ENCODE measurements around the gene INTS1.

Gene INTS1

DNA sequence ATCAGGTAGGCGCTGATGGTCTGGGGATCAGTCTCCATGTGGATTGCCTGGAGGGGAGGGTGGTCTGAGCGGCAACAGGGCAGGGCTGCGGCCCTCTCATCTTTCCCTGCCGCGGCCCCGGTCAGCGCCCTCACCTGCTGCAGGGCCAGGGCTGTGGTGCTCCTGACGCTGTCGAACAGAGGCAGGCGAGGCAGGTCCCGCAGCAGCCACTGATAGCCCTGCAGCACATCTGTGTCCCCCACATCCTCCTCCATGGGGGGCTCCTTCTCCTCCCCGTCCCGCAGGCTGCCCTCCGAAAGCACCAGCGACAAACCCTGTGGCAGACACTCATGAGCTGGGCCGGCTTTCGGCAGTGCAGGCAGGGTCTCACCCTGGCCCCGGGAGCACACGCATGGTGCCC lies 19.0 kb downstream of the INTS1 start:
- no peak for DNase-seq (ENCODE audit: insufficient read length, low spot score)
- TF ChIP-seq POLR2AphosphoS5 (IDR thresholded peaks at IDR 0.05; ENCODE audit: low read depth, low read length), result no peak
- no peak for TF ChIP-seq PAX5 (IDR thresholded peaks at IDR 0.05; ENCODE audit: insufficient read depth, low read length, severe bottlenecking)
- no peak for TF ChIP-seq POLR2A (IDR thresholded peaks at IDR 0.05; ENCODE audit: low read depth, low read length)
- FAIRE-seq, result no peak

DNA sequence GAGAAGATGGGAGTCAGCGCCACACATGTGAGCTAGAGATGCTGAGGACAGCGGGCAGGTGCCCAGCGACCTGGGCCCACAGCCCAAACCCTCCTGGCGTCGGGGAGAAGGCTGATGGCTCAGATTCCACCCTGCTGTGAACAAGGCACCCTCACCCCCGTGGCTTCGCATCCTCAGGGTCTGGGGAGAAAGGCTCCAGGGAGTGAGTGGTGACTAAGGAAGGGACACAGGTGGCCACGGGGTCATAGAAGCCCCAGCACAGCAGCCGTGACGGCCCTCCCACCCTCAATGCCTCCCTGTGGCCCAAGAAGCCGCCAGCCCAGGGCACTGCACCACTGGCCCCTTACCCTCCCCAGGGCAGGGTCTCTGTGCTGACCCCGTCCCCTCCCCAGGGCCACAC lies 19.6 kb downstream of the INTS1 start:
- FAIRE-seq (no peak), DNase-seq (ENCODE audit: insufficient read length, low spot score) (no peak)
- TF ChIP-seq POLR2A (IDR thresholded peaks at IDR 0.05; ENCODE audit: low read depth, low read length), result no peak
- TF ChIP-seq PAX5 (IDR thresholded peaks at IDR 0.05; ENCODE audit: insufficient read depth, low read length, severe bottlenecking), result no peak
- no peak for TF ChIP-seq POLR2AphosphoS5 (IDR thresholded peaks at IDR 0.05; ENCODE audit: low read depth, low read length)

GRCh38 chr7:1483536-1484505 lies 20.4 kb downstream of the INTS1 start:
- no peak for FAIRE-seq
- TF ChIP-seq POU2F2 (IDR thresholded peaks at IDR 0.05; ENCODE audit: low read depth, low read length), result no peak
- DNase-seq (ENCODE audit: insufficient read length, low spot score), result no peak

DNA sequence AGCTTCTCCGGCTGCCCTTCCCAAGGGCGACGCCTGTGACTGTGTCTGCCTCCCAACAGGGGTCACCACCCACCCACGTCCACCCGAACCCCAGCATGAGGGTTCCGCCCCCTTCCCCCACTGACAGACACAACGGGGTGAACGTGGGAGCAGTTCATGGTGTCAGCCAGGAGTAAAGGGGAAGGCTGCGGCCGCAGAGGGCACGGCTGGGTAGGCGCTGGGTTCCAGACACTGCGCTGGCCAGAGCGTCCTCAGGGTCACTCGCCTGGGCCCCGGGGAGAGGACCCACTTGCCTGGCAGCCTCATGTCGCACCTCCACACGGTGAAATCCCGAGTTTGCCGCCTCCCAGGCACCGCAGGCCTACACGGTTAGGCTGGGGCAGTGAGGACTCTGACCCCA lies 21.1 kb downstream of the INTS1 start:
- DNase-seq (ENCODE audit: insufficient read length, low spot score), result no peak
- TF ChIP-seq POLR2A (IDR thresholded peaks at IDR 0.05; ENCODE audit: low read depth, low read length) (no peak), PAX5 (IDR thresholded peaks at IDR 0.05; ENCODE audit: insufficient read depth, low read length, severe bottlenecking) (no peak), POU2F2 (IDR thresholded peaks at IDR 0.05; ENCODE audit: low read depth, low read length) (no peak), TAF1 (IDR thresholded peaks at IDR 0.05; ENCODE audit: low read depth, low read length) (no peak), SPI1 (IDR thresholded peaks at IDR 0.05; ENCODE audit: low read depth, low read length) (no peak), POLR2AphosphoS5 (IDR thresholded peaks at IDR 0.05; ENCODE audit: low read depth, low read length) (no peak)
- no peak for FAIRE-seq

DNA sequence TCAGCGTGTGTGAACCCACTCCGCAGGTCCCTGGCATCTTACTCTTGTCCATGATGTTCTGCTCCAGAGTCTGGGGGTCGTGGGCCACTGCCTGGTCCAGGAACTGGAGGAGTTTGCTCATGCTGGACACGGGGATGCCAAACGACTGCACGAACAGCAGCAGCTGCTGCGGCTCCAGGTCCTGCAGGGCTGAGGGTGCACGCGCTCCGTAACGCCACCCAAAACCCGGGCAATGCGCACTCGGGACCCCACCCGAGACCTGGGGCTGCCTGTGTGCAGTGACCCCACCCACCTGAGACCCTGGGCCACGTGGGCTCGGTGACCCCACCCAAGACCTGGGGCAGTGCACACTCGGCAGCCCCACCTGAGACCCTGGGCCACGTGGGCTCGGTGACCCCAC lies 22.9 kb downstream of the INTS1 start:
- FAIRE-seq (no peak), DNase-seq (ENCODE audit: insufficient read length, low spot score) (no peak)
- TF ChIP-seq POU2F2 (IDR thresholded peaks at IDR 0.05; ENCODE audit: low read depth, low read length), result no peak
- no peak for TF ChIP-seq TAF1 (IDR thresholded peaks at IDR 0.05; ENCODE audit: low read depth, low read length)
- no peak for TF ChIP-seq PAX5 (IDR thresholded peaks at IDR 0.05; ENCODE audit: insufficient read depth, low read length, severe bottlenecking)
- TF ChIP-seq POLR2A (IDR thresholded peaks at IDR 0.05; ENCODE audit: low read depth, low read length), result no peak
- TF ChIP-seq POLR2AphosphoS5 (IDR thresholded peaks at IDR 0.05; ENCODE audit: low read depth, low read length), result no peak

- FAIRE-seq (no peak), DNase-seq (ENCODE audit: insufficient read length, low spot score) (no peak)
- TF ChIP-seq POLR2AphosphoS5 (IDR thresholded peaks at IDR 0.05; ENCODE audit: low read depth, low read length) (no peak), SPI1 (IDR thresholded peaks at IDR 0.05; ENCODE audit: low read depth, low read length) (no peak), POLR2A (IDR thresholded peaks at IDR 0.05; ENCODE audit: low read depth, low read length) (no peak), POU2F2 (IDR thresholded peaks at IDR 0.05; ENCODE audit: low read depth, low read length) (no peak), TAF1 (IDR thresholded peaks at IDR 0.05; ENCODE audit: low read depth, low read length) (no peak), PAX5 (IDR thresholded peaks at IDR 0.05; ENCODE audit: insufficient read depth, low read length, severe bottlenecking) (no peak)
Measured at GRCh38 chr7:1480670-1481069, 23.5 kb downstream of the INTS1 start.

DNA sequence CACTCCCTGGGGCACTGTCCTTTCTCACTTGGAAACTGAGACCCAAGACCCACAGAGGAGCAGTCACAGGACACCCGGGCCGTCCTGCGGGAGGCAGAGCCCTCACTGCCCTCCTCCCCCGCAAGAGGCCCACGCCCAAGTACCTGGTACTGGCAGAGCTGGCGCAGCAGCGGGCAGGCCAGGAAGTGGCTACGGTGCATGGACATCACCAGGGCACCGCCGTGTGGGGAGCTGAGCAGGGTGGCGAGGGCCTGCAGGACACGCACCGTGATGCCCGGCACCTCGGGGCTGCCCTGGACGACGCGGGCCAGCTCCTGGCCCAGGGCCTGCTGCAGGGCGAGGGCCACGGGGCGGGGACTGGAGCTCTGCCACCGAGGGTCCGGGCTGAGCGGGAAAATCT lies 24.9 kb downstream of the INTS1 start:
- no peak for TF ChIP-seq SPI1 (IDR thresholded peaks at IDR 0.05; ENCODE audit: low read depth, low read length)
- no peak for TF ChIP-seq PAX5 (IDR thresholded peaks at IDR 0.05; ENCODE audit: insufficient read depth, low read length, severe bottlenecking)
- TF ChIP-seq TAF1 (IDR thresholded peaks at IDR 0.05; ENCODE audit: low read depth, low read length), result no peak
- TF ChIP-seq POLR2A (IDR thresholded peaks at IDR 0.05; ENCODE audit: low read depth, low read length), result no peak
- TF ChIP-seq POLR2AphosphoS5 (IDR thresholded peaks at IDR 0.05; ENCODE audit: low read depth, low read length), result no peak
- no peak for TF ChIP-seq POU2F2 (IDR thresholded peaks at IDR 0.05; ENCODE audit: low read depth, low read length)
- FAIRE-seq (no peak), DNase-seq (ENCODE audit: insufficient read length, low spot score) (no peak)

GRCh38 chr7:1478480-1478879 lies 25.7 kb downstream of the INTS1 start:
- TF ChIP-seq POLR2AphosphoS5 (IDR thresholded peaks at IDR 0.05; ENCODE audit: low read depth, low read length) (no peak), POLR2A (IDR thresholded peaks at IDR 0.05; ENCODE audit: low read depth, low read length) (no peak), SPI1 (IDR thresholded peaks at IDR 0.05; ENCODE audit: low read depth, low read length) (no peak), POU2F2 (IDR thresholded peaks at IDR 0.05; ENCODE audit: low read depth, low read length) (no peak)
- DNase-seq (ENCODE audit: insufficient read length, low spot score), result no peak
- FAIRE-seq, result no peak

DNA sequence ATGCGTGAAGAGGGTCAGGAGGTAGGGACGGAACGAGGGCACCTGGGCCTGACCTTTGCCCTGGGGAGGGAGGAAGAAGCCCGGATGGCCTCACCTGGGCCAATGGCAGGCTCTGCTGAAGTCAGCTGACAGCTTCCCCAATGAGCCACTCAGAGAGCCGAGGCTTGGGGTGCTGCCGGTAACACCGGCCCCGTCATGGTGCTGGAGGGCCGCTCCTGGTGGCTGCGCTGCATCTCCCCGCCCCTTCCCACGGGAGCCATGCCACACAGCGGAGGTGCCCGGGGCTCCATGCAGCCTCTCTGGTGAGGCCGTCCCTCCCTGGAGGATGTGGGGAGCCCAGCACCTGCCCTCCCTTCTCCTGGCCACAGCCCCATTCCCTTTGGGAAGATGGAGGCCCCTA lies 27.3 kb downstream of the INTS1 start:
- no peak for DNase-seq (ENCODE audit: insufficient read length, low spot score)
- no peak for TF ChIP-seq SPI1 (IDR thresholded peaks at IDR 0.05; ENCODE audit: low read depth, low read length)
- TF ChIP-seq PAX5 (IDR thresholded peaks at IDR 0.05; ENCODE audit: insufficient read depth, low read length, severe bottlenecking), result no peak
- TF ChIP-seq POU2F2 (IDR thresholded peaks at IDR 0.05; ENCODE audit: low read depth, low read length), result no peak
- no peak for TF ChIP-seq TAF1 (IDR thresholded peaks at IDR 0.05; ENCODE audit: low read depth, low read length)
- TF ChIP-seq POLR2A (IDR thresholded peaks at IDR 0.05; ENCODE audit: low read depth, low read length), result no peak
- TF ChIP-seq POLR2AphosphoS5 (IDR thresholded peaks at IDR 0.05; ENCODE audit: low read depth, low read length), result no peak
- no peak for FAIRE-seq

DNA sequence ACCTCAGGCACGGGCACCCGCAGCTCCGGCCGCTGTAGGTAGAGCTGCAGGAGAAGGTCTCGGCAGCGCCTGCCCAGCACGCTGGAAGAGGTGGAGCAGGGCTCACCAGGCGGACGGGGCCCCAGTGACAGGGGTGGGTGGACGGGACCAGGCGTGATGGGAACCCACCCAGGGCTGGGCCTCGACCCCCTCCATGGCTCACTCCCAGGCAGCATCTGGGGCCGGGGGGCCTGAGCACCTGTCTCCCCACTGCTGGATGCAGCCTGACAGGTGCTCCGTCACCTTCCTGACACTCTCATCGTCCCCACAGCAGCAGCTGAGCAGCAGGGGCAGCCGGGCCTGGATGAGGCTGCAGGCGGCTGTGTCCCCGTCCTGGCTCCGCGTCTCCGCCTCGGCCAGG lies 28.2 kb downstream of the INTS1 start:
- no peak for DNase-seq (ENCODE audit: insufficient read length, low spot score)
- FAIRE-seq, result no peak
- TF ChIP-seq TAF1 (IDR thresholded peaks at IDR 0.05; ENCODE audit: low read depth, low read length), result no peak
- no peak for TF ChIP-seq POU2F2 (IDR thresholded peaks at IDR 0.05; ENCODE audit: low read depth, low read length)
- TF ChIP-seq POLR2A (IDR thresholded peaks at IDR 0.05; ENCODE audit: low read depth, low read length), result no peak
- no peak for TF ChIP-seq PAX5 (IDR thresholded peaks at IDR 0.05; ENCODE audit: insufficient read depth, low read length, severe bottlenecking)
- TF ChIP-seq POLR2AphosphoS5 (IDR thresholded peaks at IDR 0.05; ENCODE audit: low read depth, low read length), result no peak
- no peak for TF ChIP-seq SPI1 (IDR thresholded peaks at IDR 0.05; ENCODE audit: low read depth, low read length)
